Right lobe of liver (tissue), 6 donors: ENCODE measurements around the gene PCDH15. TPM values are rescaled to one million over a fixed set of nuclear protein-coding genes. Genes with fewer than 3 reads are reported as not detected.

ENCODE experiments used
- ATAC-seq, 4 donors: fragments of 200-7000 bp; cut with Tn5 transposase; one replicate each; pipeline ENCODE4 v1.9.1; 2020; ENCODE audit warnings: mild to moderate bottlenecking in 4 of 4, moderate library complexity in 4 of 4
- DNase-seq, 3 donors: peaks; one replicate each; pipeline ENCODE4 v3.0.0-alpha.2; 2020
- H3K27ac ChIP-seq, 3 donors: fragments of 200-600 bp; one replicate each; pipeline ENCODE4 v1.8.0; 2022
- H3K27me3 ChIP-seq, 2 donors: fragments of 200-600 bp; one replicate each; pipeline ENCODE4 v1.8.0; 2022
- H3K36me3 ChIP-seq, 4 donors: fragments of 200-600 bp; sonication (generic) in 1 of 4; one replicate each; pipeline versions ENCODE4 v1.5.1 to v1.8.0; 2017 to 2022; ENCODE audit warnings: control low read depth in 1 of 4
- H3K4me1 ChIP-seq, 4 donors: fragments of 200-600 bp; sonication (generic) in 1 of 4; one replicate each; pipeline versions ENCODE4 v1.5.1 to v1.8.0; 2017 to 2022; ENCODE audit warnings: control low read depth in 1 of 4
- H3K4me3 ChIP-seq, 3 donors: fragments of 200-600 bp; one replicate each; pipeline ENCODE4 v1.8.0; 2022
- H3K9me3 ChIP-seq, 4 donors: fragments of 200-600 bp; sonication (generic) in 1 of 4; one replicate each; pipeline versions ENCODE4 v1.5.1 to v1.8.0; 2017 to 2022; ENCODE audit warnings: control low read depth in 1 of 4
- POLR2A ChIP-seq: fragments of 450-650 bp; IDR thresholded peaks from one replicate; pipeline ENCODE4 v1.6.1; 2017; ENCODE audit warnings: antibody characterized with exemption, mild to moderate bottlenecking
- WGBS: methylation state at CpG from one replicate; pipeline ENCODE4 v1.1.6; 2018; ENCODE audit warnings: low coverage, low lambda C conversion rate; ENCODE audit not compliant: insufficient coverage; ENCODE audit errors: missing lambda C conversion rate; 5-methylcytosine and 5-hydroxymethylcytosine counted together
- intact Hi-C, 2 donors: fragments of 100-400 bp; cut with DNase I; formaldehyde crosslinking; loops; one replicate each; pipeline versions ENCODE4 v1.11.2 to v1.14.1; 2022
- total RNA-seq, 6 experiments: library from RNA; depleted of rRNA in 2 of 6; stranded (reverse); fragments of >200 nt in 2 of 6; fragmentation: NEBNext Ultra II Directional in 3 of 6; extraction: Animal tissue kit (Norgen Biotek cat#: 25700) in 3 of 6; gene quantifications; one replicate each; pipeline versions ENCODE4 v1.1.0 to v1.2.4, GENCODE V29; 2016 to 2023
- TF ChIP-seq, protein P1 (sequence below), 4 donors: fragments of 200-600 bp in 3 of 4; fragments of 450-650 bp in 1 of 4; IDR thresholded peaks; one replicate each; pipeline versions ENCODE4 v1.5.1 to v1.8.0; 2016 to 2022; ENCODE audit warnings: antibody characterized with exemption in 4 of 4, mild to moderate bottlenecking in 2 of 4
- donor health status: DM: no; HTN: yes; CAD: no.
- donor health status: DM: no; HTN: no; CAD: no.
- donor health status: DM: no; HTN: no; CAD: no.
- donor health status: DM: no; HTN: yes; CAD: no.
- donor health status: DM: no; HTN: yes; CAD: no.

The PCDH15 gene
- total RNA-seq, 6 experiments from 2014 or later, result not detected

DNA sequence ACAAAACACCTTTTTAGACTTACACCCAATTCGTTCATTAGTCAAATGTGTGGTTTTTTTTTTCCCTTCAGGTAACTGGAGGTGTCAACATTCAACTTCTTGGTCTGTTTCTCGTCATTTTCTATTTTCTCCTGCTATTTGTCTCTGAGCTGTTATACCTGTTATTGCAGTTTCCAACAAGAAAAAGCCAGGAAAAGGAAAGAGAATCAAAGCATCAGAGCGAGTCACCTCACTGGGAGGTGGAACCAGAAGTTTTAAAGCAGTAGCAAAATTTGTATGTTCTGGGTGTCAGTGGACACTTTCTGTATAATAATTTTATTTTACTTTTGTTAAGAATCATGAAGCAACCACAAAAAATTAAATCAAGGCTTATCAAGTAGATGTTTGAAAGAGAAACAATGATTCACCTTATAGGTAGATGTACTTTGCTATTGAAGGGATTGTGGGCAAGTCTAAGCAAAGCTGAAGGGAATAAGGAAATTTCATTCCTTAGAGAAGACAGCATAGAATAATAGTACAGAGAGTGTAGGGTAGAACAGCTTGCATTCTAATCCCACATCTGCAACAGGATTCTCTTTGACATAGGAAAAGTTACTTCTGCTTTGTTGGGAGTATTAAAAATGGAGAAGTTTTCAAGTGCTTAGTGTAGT lies 675.8 kb downstream of the PCDH15 start:
- ATAC-seq, result no peak
- DNase-seq, result no peak
- H3K36me3 ChIP-seq, result no peaks in the 10 kb centered on the region
- H3K9me3 ChIP-seq, result no peaks in the 10 kb centered on the region
- TF ChIP-seq POLR2A, result no peak
- TF ChIP-seq, protein P1, sequence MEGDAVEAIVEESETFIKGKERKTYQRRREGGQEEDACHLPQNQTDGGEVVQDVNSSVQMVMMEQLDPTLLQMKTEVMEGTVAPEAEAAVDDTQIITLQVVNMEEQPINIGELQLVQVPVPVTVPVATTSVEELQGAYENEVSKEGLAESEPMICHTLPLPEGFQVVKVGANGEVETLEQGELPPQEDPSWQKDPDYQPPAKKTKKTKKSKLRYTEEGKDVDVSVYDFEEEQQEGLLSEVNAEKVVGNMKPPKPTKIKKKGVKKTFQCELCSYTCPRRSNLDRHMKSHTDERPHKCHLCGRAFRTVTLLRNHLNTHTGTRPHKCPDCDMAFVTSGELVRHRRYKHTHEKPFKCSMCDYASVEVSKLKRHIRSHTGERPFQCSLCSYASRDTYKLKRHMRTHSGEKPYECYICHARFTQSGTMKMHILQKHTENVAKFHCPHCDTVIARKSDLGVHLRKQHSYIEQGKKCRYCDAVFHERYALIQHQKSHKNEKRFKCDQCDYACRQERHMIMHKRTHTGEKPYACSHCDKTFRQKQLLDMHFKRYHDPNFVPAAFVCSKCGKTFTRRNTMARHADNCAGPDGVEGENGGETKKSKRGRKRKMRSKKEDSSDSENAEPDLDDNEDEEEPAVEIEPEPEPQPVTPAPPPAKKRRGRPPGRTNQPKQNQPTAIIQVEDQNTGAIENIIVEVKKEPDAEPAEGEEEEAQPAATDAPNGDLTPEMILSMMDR (IDR thresholded peaks at IDR 0.05), result no peak
- WGBS, result 38% methylated on average over 3 of the region's 3 CpGs
- no peaks in the 10 kb centered on the region for H3K4me1 ChIP-seq
- H3K4me3 ChIP-seq, result no peak overlapping the region
- intact Hi-C loops, result no loop called here
- H3K27ac ChIP-seq, result no peak overlapping the region
- no peaks in the 10 kb centered on the region for H3K27me3 ChIP-seq

DNA sequence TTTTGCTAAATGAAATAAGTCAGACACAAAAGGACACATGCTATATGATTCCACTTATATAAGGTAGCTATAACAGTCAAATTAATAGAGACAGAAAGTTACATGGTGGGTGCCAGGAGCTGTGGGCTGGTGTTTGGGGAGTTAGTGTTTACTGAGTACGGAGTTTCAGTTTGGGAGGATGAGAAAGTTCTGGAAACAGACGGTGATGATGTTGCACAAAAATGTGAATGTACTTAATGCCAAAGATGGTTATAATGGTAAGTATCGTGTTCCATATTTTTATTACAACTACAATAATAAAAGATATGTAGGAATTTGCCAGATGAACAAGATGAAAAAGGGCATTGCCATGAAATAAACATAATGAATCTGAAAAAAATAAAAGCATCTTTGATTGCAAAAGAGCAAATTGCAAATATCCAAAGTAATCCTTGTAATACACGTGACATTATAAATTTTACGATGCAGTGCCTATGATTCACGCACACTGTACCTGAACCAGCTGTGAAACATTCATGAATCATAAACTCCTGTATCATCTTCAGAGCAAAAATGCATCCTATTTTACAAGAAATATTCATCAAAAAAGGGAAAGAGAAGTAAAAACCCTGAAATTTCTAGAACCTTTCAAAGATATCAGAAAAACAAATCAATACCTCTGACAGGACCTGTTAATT lies 676.7 kb downstream of the PCDH15 start:
- Histone ChIP-seq H3K4me1 (no peaks in the 10 kb centered on the region), H3K27me3 (no peaks in the 10 kb centered on the region), H3K4me3 (no peak overlapping the region), H3K27ac (no peak overlapping the region), H3K36me3 (no peaks in the 10 kb centered on the region), H3K9me3 (no peaks in the 10 kb centered on the region)
- WGBS, result 64% methylated on average over 6 of the region's 6 CpGs
- intact Hi-C loops, result no loop called here
- TF ChIP-seq, protein P1 (IDR thresholded peaks at IDR 0.05), result no peak
- TF ChIP-seq POLR2A, result no peak
- DNase-seq, result no peak
- ATAC-seq, result no peak

DNA sequence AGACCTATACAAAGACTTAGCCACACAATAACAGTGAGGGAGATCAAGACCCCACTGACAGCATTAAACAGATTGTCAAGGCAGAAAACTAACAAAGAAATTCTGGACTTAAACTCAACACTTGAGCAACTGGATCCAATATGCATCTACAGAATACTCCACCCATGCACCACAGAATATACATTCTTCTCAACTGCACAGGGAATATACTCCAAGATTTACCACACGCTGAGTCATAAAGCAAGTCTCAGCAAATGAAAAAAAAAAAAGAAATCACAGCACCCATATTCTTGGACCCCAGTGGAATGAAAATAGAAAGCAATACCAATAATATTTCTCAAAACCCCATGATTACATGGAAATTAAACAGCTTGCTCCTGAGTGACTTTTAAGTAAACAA lies 680.2 kb downstream of the PCDH15 start:
- DNase-seq (no peak), ATAC-seq (no peak)
- no peaks in the 10 kb centered on the region for H3K36me3 ChIP-seq
- no peaks in the 10 kb centered on the region for H3K27me3 ChIP-seq
- no peak overlapping the region for H3K4me3 ChIP-seq
- TF ChIP-seq, protein P1 (IDR thresholded peaks at IDR 0.05), result no peak
- no peak for TF ChIP-seq POLR2A
- 38% methylated on average over 1 of the region's 1 CpG for WGBS
- intact Hi-C loops, result no loop called here
- no peaks in the 10 kb centered on the region for H3K4me1 ChIP-seq
- H3K9me3 ChIP-seq, result no peaks in the 10 kb centered on the region
- H3K27ac ChIP-seq, result no peak overlapping the region

DNA sequence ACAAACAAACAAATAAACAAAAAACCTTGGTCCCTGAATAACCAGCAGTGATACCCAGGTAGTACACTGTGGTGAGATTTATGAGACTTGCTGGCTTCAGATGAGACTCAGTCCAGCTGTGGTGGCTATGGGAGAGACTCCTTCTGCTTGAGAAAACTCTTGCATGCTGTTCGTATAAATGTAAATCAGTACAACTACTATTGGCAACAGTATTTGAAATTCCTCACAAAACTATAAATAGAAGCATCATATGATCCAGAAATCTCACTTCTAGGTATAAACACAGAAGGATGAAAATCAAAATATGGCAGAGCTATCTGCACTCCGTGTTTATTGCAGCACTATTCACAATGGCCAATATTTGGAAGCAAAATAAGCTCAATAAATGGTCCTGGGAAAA lies 692.1 kb downstream of the PCDH15 start:
- DNase-seq, result no peak
- no peak for ATAC-seq
- Histone ChIP-seq H3K27me3 (no peaks in the 10 kb centered on the region), H3K36me3 (no peaks in the 10 kb centered on the region), H3K4me1 (no peaks in the 10 kb centered on the region), H3K27ac (no peak overlapping the region), H3K9me3 (no peaks in the 10 kb centered on the region), H3K4me3 (no peak overlapping the region)
- no peak for TF ChIP-seq POLR2A
- TF ChIP-seq, protein P1 (IDR thresholded peaks at IDR 0.05), result no peak
- intact Hi-C loops, result no loop called here
- WGBS, result 45% methylated on average over 2 of the region's 2 CpGs
